Testis (tissue), 3 donors: ENCODE measurements around the gene SLC34A1. TPM values are rescaled to one million over a fixed set of nuclear protein-coding genes. Genes with fewer than 3 reads are reported as not detected.
"Not testable (repeated sequence)": the region's sequence is repeated elsewhere in the genome, so short reads cannot be mapped to it uniquely, and the experiment has no call there.

Experiments used
- DNase-seq: peaks from one replicate; pipeline ENCODE4 v3.0.0-alpha.2; 2019
- H3K27ac ChIP-seq, 2 donors: fragments of 200-600 bp; sonication (generic); one replicate each; pipeline ENCODE4 v1.5.1; 2019
- H3K27me3 ChIP-seq: fragments of 200-600 bp; sonication (generic); one replicate; pipeline ENCODE4 v1.5.1; 2019
- H3K36me3 ChIP-seq: fragments of 200-600 bp; sonication (generic); one replicate; pipeline ENCODE4 v1.5.1; 2017; ENCODE audit warnings: low read depth; ENCODE audit errors: missing control alignments
- H3K4me1 ChIP-seq: fragments of 200-600 bp; sonication (generic); one replicate; pipeline ENCODE4 v1.5.1; 2019
- H3K4me3 ChIP-seq, 2 donors: fragments of 200-600 bp; sonication (generic); one replicate each; pipeline ENCODE4 v1.5.1; 2017 to 2019
- H3K9me3 ChIP-seq: fragments of 200-600 bp; sonication (generic); one replicate; pipeline ENCODE4 v1.5.1; 2017
- POLR2A ChIP-seq: fragments of 450-650 bp; IDR thresholded peaks from one replicate; pipeline ENCODE4 v1.6.1; 2017; ENCODE audit warnings: antibody characterized with exemption, mild to moderate bottlenecking, moderate library complexity
- WGBS, 2 donors: methylation state at CpG; one replicate each; pipeline ENCODE4 v1.1.5; 2018; 5-methylcytosine and 5-hydroxymethylcytosine counted together
- intact Hi-C: fragments of 100-400 bp; cut with DNase I; formaldehyde crosslinking; loops from one replicate; pipeline ENCODE4 v1.15.1; 2023; ENCODE audit warnings: low total_unique reads
- polyA plus RNA-seq: library from polyadenylated mRNA; stranded (reverse); fragments of 350-450 nt; fragmentation: Illumina TruSeq; extraction: RNeasy Lipid Tissue Mini Kit (QIAGEN cat#74804); gene quantifications from one replicate; pipeline ENCODE4 v1.2.3, GENCODE V29; 2014; ENCODE audit warnings: low read depth, low replicate concordance; ENCODE audit not compliant: insufficient read depth
- total RNA-seq, 2 donors: library from RNA; depleted of rRNA; stranded (reverse); fragments of >200 nt; gene quantifications; one replicate each; pipeline ENCODE4 v1.2.3, GENCODE V29; 2016
- TF ChIP-seq, protein P1 (sequence below), 3 experiments: fragments of 450-650 bp in 2 of 3; fragments of 200-600 bp in 1 of 3; sonication (generic) in 1 of 3; IDR thresholded peaks; one replicate each; pipeline ENCODE4 v1.5.1; 2016 to 2019; ENCODE audit warnings: antibody characterized with exemption in 3 of 3, mild to moderate bottlenecking in 2 of 3, moderate library complexity in 1 of 3

The SLC34A1 gene
- total and polyA plus RNA-seq, 3 donors from 2014 or later, result 0.19 TPM; not detected in 2

- no peak for DNase-seq
- H3K27ac ChIP-seq, result no peak within 1 kb of the TSS
- TF ChIP-seq, protein P1, sequence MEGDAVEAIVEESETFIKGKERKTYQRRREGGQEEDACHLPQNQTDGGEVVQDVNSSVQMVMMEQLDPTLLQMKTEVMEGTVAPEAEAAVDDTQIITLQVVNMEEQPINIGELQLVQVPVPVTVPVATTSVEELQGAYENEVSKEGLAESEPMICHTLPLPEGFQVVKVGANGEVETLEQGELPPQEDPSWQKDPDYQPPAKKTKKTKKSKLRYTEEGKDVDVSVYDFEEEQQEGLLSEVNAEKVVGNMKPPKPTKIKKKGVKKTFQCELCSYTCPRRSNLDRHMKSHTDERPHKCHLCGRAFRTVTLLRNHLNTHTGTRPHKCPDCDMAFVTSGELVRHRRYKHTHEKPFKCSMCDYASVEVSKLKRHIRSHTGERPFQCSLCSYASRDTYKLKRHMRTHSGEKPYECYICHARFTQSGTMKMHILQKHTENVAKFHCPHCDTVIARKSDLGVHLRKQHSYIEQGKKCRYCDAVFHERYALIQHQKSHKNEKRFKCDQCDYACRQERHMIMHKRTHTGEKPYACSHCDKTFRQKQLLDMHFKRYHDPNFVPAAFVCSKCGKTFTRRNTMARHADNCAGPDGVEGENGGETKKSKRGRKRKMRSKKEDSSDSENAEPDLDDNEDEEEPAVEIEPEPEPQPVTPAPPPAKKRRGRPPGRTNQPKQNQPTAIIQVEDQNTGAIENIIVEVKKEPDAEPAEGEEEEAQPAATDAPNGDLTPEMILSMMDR (IDR thresholded peaks at IDR 0.05), result no peak
- no peak for TF ChIP-seq POLR2A
- intact Hi-C loops, result no loop called here
- H3K36me3 ChIP-seq, result no peaks in the 10 kb centered on the region
- no peak within 1 kb of the TSS for H3K4me3 ChIP-seq
- peaks cover 4% of the 10 kb centered on the region for H3K4me1 ChIP-seq
- 88 to 95% methylated on average over 8 to 9 of the region's 9 CpGs for WGBS, 2 donors
- H3K9me3 ChIP-seq, result no peaks in the 10 kb centered on the region
- no peaks in the 10 kb centered on the region for H3K27me3 ChIP-seq
Observed at GRCh38 chr5:177409043-177409801, 25.0 kb downstream of the SLC34A1 start, which contains the start of gene F12. Gene F12, minus strand, starts transcription at chr5:177409564. Its CDS starts 37 bp downstream, at chr5:177409527.

DNA sequence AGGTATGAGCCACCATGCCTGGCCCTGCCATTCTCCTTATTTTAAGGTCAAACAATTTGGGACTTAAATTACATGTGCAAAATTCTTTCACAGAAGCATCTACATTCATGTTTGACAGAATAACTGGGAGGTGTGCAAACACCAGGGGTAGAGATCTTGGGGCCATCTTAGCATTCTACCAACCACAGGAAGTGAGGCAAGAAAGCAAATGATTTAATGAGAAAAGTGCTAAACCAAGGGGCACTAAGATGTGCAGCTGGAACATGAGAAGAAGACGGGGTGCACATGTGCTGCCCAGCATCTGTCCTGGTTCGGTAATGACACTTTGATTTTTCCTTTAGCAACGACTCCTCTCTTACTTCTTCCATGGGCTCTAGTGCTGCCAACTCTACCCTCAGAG lies 26.3 kb downstream of the SLC34A1 start:
- DNase-seq, result no peak
- TF ChIP-seq, protein P1 (IDR thresholded peaks at IDR 0.05), result no peak
- no peak for TF ChIP-seq POLR2A
- Histone ChIP-seq H3K4me1 (no peaks in the 10 kb centered on the region), H3K27ac (no peak overlapping the region), H3K9me3 (no peaks in the 10 kb centered on the region), H3K36me3 (no peaks in the 10 kb centered on the region), H3K4me3 (no peak overlapping the region), H3K27me3 (no peaks in the 10 kb centered on the region)
- 86 to 89% methylated on average over 3 of the region's 3 CpGs for WGBS, 2 donors
- intact Hi-C loops, result no loop called here

DNA sequence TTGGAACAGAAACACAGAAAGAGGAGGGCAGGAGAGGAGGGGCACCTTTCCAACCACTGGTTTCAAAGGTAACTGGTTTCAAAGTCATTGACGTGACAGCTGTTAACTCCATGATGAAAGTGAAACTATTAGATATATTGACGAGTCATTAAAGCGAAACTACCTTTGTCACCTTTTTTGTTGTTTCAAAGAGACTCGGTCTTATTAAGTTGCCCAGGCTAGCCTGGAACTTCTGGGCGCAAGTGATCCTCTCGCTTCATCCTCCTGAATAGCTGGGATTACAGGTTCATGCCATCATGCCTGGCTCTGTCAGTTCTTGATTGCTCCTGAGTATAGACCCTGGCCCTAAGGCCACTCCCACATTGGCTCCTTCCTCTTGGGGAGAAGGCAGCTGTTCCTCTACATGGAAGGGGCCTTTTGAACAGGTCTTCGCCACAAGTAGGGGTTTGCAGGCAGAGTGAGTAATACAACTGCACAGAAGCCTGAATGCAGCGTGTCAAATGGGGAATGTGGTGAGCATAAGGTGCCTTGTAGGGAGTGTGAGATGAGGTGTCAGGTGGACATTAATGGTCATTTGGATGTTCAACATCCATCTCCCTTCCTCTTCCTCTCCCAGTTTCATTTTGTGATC lies 28.5 kb downstream of the SLC34A1 start:
- WGBS, 2 donors, result 80 to 88% methylated on average over 8 of the region's 8 CpGs

GRCh38 chr5:177414481-177414880 lies 30.2 kb downstream of the SLC34A1 start:
- no peak for TF ChIP-seq POLR2A
- TF ChIP-seq, protein P1 (IDR thresholded peaks at IDR 0.05), result no peak
- Histone ChIP-seq H3K4me1 (peaks cover 3% of the 10 kb centered on the region), H3K4me3 (no peak overlapping the region), H3K27ac (no peak overlapping the region), H3K36me3 (no peaks in the 10 kb centered on the region), H3K27me3 (no peaks in the 10 kb centered on the region), H3K9me3 (no peaks in the 10 kb centered on the region)
- intact Hi-C loops, result no loop called here
- 83 to 86% methylated on average over 3 of the region's 3 CpGs for WGBS, 2 donors
- no peak for DNase-seq

More for the DNA sequence above, 28.5 kb downstream of the SLC34A1 start:
- DNase-seq, result no peak
- Histone ChIP-seq H3K4me1 (peaks cover 3% of the 10 kb centered on the region), H3K4me3 (no peak overlapping the region), H3K9me3 (no peaks in the 10 kb centered on the region), H3K36me3 (no peaks in the 10 kb centered on the region), H3K27ac (no peak overlapping the region), H3K27me3 (no peaks in the 10 kb centered on the region)
- intact Hi-C loops, result no loop called here
- TF ChIP-seq, protein P1 (IDR thresholded peaks at IDR 0.05), result no peak
- no peak for TF ChIP-seq POLR2A

DNA sequence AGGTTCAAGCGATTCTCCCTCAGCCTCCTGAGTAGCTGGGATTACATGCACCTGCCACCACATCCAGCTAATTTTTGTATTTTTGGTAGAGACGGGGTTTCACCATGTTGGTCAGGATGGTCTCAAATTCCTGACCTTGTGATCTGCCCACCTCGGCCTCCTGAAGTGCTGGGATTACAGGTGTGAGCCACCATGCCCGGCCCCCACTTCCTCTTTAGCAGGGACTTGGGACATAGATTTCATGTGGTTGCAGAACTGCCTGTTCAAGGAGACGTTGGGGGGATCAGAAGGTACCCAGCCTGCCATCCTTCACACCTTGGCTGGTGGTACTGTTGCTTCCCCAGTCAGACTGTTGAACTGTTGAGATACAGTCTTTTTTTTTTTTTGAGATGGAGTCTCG lies 32.8 kb downstream of the SLC34A1 start:
- H3K4me1 ChIP-seq, H3K9me3 ChIP-seq, intact Hi-C loops, DNase-seq, H3K4me3 ChIP-seq, H3K27me3 ChIP-seq, H3K27ac ChIP-seq, H3K36me3 ChIP-seq: not testable (repeated sequence)
- WGBS, 2 donors, result 90 to 98% methylated on average over 5 to 6 of the region's 6 CpGs
